GM12878 (cell line): ENCODE results near the gene SUPT4H1. TPM values are rescaled to one million over a fixed set of nuclear protein-coding genes. Genes with fewer than 3 reads are reported as not detected.

ENCODE experiments used
- ATAC-seq: fragments of 200-7000 bp; cut with Tn5 transposase; 3 replicates; pipeline ENCODE4 v1.9.1; 2020; ENCODE audit warnings: mild to moderate bottlenecking, moderate library complexity
- BruUV-seq: library from RNA; stranded (reverse); fragments of 400-500 nt; replicated peaks from 2 replicates; lab custom pipeline; 2021; lab: Mats Ljungman, UMichigan
- CTCF ChIA-PET: fragments of 300-600 bp; sonication (Branson Sonifier 250); formaldehyde crosslinking; extraction: SDS; loops from one replicate; lab custom pipeline; 2021; ENCODE audit warnings: inconsistent platforms; lab: Yijun Ruan, JAX
- POLR2A ChIA-PET: fragments of 350-600 bp; formaldehyde crosslinking; extraction: SDS; loops from one replicate; lab custom pipeline; 2021; ENCODE audit warnings: inconsistent platforms; lab: Charles Lee
- RAD21 ChIA-PET: fragments of 300-600 bp; sonication (Branson Sonifier 250); formaldehyde crosslinking; loops from one replicate; lab custom pipeline; 2023; ENCODE audit warnings: antibody characterized with exemption; ENCODE audit not compliant: unreplicated experiment; lab: Charles Lee
- SMC1A ChIA-PET: fragments of 300-600 bp; sonication (Branson Sonifier 250); formaldehyde crosslinking; loops from one replicate; lab custom pipeline; 2023; ENCODE audit not compliant: unreplicated experiment, uncharacterized antibody; lab: Charles Lee
- DNase-seq: peaks from one replicate; pipeline ENCODE4 v3.0.0-alpha.2; 2011; ENCODE audit warnings: low read depth, low spot score
- FAIRE-seq: peaks from 3 replicates; lab custom pipeline; 2011; peaks lifted over from hg19 to GRCh38; lab: Jason Lieb, UNC
- H2AFZ ChIP-seq: 2 replicates; pipeline ENCODE4 v1.6.0; 2011; ENCODE audit warnings: low read depth, low read length, control low read depth; ENCODE audit not compliant: control insufficient read depth
- H3K27ac ChIP-seq: 2 replicates; pipeline ENCODE4 v1.5.1; 2011; ENCODE audit warnings: control low read depth; ENCODE audit not compliant: control insufficient read depth, insufficient read depth
- H3K27me3 ChIP-seq, 2 experiments: replicated peaks in 1 of 2; 2 replicates each; pipeline versions ENCODE4 v1.6.0 to v1.6.1; 2011; ENCODE audit warnings: low read length in 1 of 2; ENCODE audit not compliant: control insufficient read depth in 2 of 2, insufficient read depth in 2 of 2
- H3K36me3 ChIP-seq, 2 experiments: 2 replicates each; pipeline ENCODE4 v1.5.1; 2011; ENCODE audit warnings: low read length in 1 of 2; ENCODE audit not compliant: control insufficient read depth in 2 of 2, insufficient read depth in 2 of 2
- H3K4me1 ChIP-seq: 2 replicates; pipeline ENCODE4 v1.6.1; 2011; ENCODE audit warnings: mild to moderate bottlenecking, low read length, moderate library complexity, mixed read lengths; ENCODE audit not compliant: control insufficient read depth, insufficient read depth
- H3K4me2 ChIP-seq: 2 replicates; pipeline ENCODE4 v1.6.0; 2011; ENCODE audit warnings: control low read depth; ENCODE audit not compliant: control insufficient read depth, insufficient read depth
- H3K4me3 ChIP-seq: fragments of 200-600 bp; sonication (generic); 2 replicates; pipeline ENCODE4 v1.5.1; 2016
- H3K79me2 ChIP-seq: 2 replicates; pipeline ENCODE4 v1.6.0; 2011; ENCODE audit warnings: low read length; ENCODE audit not compliant: control insufficient read depth, insufficient read depth
- H3K9ac ChIP-seq: 2 replicates; pipeline ENCODE4 v1.8.0; 2011; ENCODE audit warnings: low read length, control low read depth, mixed read lengths; ENCODE audit not compliant: control insufficient read depth, insufficient read depth
- H3K9me3 ChIP-seq: replicated peaks from 3 replicates; pipeline ENCODE4 v1.5.1; 2011; ENCODE audit warnings: mild to moderate bottlenecking, low read length; ENCODE audit not compliant: control insufficient read depth, insufficient read depth
- H4K20me1 ChIP-seq: 2 replicates; pipeline ENCODE4 v1.6.0; 2011; ENCODE audit not compliant: control insufficient read depth, insufficient read depth
- BCL11A ChIP-seq: IDR thresholded peaks from 2 replicates; pipeline ENCODE4 v1.6.1; 2011; ENCODE audit warnings: low read depth, low read length
- BMI1 ChIP-seq: fragments of 450-650 bp; IDR thresholded peaks from 2 replicates; pipeline ENCODE4 v1.6.1; 2016; ENCODE audit warnings: mild to moderate bottlenecking, moderate library complexity, borderline replicate concordance
- CREB1 ChIP-seq: IDR thresholded peaks from 2 replicates; pipeline ENCODE4 v1.6.1; 2012; ENCODE audit warnings: low read depth, mild to moderate bottlenecking, inconsistent platforms
- E4F1 ChIP-seq: fragments of 450-650 bp; IDR thresholded peaks from 2 replicates; pipeline ENCODE4 v1.6.1; 2018; ENCODE audit warnings: borderline replicate concordance, mild to moderate bottlenecking; ENCODE audit not compliant: partially characterized antibody
- IKZF1 ChIP-seq: fragments of 450-650 bp; conservative IDR thresholded peaks from 2 replicates; pipeline ENCODE4 v1.6.1; 2017; ENCODE audit warnings: antibody characterized with exemption, mild to moderate bottlenecking
- IKZF2 ChIP-seq, 2 experiments: fragments of 450-650 bp; IDR thresholded peaks; 2 replicates each; pipeline ENCODE4 v1.6.1; 2017; ENCODE audit warnings: mild to moderate bottlenecking in 2 of 2, moderate library complexity in 2 of 2
- MAX ChIP-seq: IDR thresholded peaks from 2 replicates; pipeline ENCODE4 v1.6.1; 2012; ENCODE audit warnings: low read depth, low read length, improper control_type of control experiment
- NFIC ChIP-seq: IDR thresholded peaks from 2 replicates; pipeline ENCODE4 v1.6.1; 2012; ENCODE audit warnings: low read depth, mild to moderate bottlenecking, inconsistent platforms, low read length, moderate library complexity
- NFXL1 ChIP-seq: fragments of 450-650 bp; IDR thresholded peaks from 2 replicates; pipeline ENCODE4 v1.6.1; 2017; ENCODE audit warnings: antibody characterized with exemption, mild to moderate bottlenecking, borderline replicate concordance
- NFYA ChIP-seq: IDR thresholded peaks from 2 replicates; pipeline ENCODE4 v1.6.1; 2011; ENCODE audit warnings: low read depth, mild to moderate bottlenecking, low read length, improper control_type of control experiment, borderline replicate concordance
- NKRF ChIP-seq: fragments of 450-650 bp; conservative IDR thresholded peaks from 2 replicates; pipeline ENCODE4 v1.6.1; 2017; ENCODE audit warnings: mild to moderate bottlenecking, moderate library complexity
- NR2F1 ChIP-seq: fragments of 450-650 bp; conservative IDR thresholded peaks from 2 replicates; pipeline ENCODE4 v1.6.1; 2017; ENCODE audit warnings: mild to moderate bottlenecking
- NRF1 ChIP-seq: conservative IDR thresholded peaks from 2 replicates; pipeline ENCODE4 v1.6.1; 2011; ENCODE audit warnings: mild to moderate bottlenecking, low read depth, low read length, improper control_type of control experiment
- STAT3 ChIP-seq: IDR thresholded peaks from 2 replicates; pipeline ENCODE4 v1.6.1; 2011; ENCODE audit warnings: low read depth, low read length, improper control_type of control experiment
- TARDBP ChIP-seq: IDR thresholded peaks from 2 replicates; pipeline ENCODE4 v1.6.1; 2016; ENCODE audit warnings: borderline replicate concordance
- ZBTB11 ChIP-seq: fragments of 450-650 bp; formaldehyde crosslinking; IDR thresholded peaks from 2 replicates; pipeline ENCODE4 v1.5.0; 2022; ENCODE audit warnings: mild to moderate bottlenecking, missing genetic modification characterization
- WGBS: methylation state at CpG from one replicate; pipeline ENCODE4 v1.1.6; 2016; ENCODE audit warnings: low lambda C conversion rate; ENCODE audit not compliant: insufficient replicate concordance, insufficient coverage; ENCODE audit errors: missing lambda C conversion rate; 5-methylcytosine and 5-hydroxymethylcytosine counted together
- in situ Hi-C: fragments of 300-500 bp; cut with MboI; formaldehyde crosslinking; loops from 9 replicates; pipeline ENCODE4 v1.14.3; 2018; ENCODE audit warnings: mixed read lengths
- intact Hi-C: fragments of 100-400 bp; cut with micrococcal nuclease; formaldehyde crosslinking; loops from one replicate; pipeline ENCODE4 v1.14.2; 2022; ENCODE audit not compliant: unreplicated experiment
- polyA plus RNA-seq, 11 experiments: library from polyadenylated mRNA; depleted of rRNA in 4 of 11; unstranded in 6 of 11; stranded (reverse) in 5 of 11; fragments of >200 nt; fragmentation: Nextera tagmentation in 4 of 11; fragmentation: Illumina TruSeq in 1 of 11; extraction: Ambion mirVana in 4 of 11; extraction: Trizol in 1 of 11; gene quantifications; 1 replicate in 1 of 11; 2 replicates in 10 of 11; pipeline versions ENCODE4 v1.2.1 to v1.2.3, GENCODE V29; 2011 to 2016; ENCODE audit warnings: inconsistent platforms in 2 of 11, missing spikeins in 2 of 11, low read depth in 1 of 11
- total RNA-seq, 4 experiments: library from RNA; depleted of rRNA in 3 of 4; stranded (reverse); fragments of >200 nt in 3 of 4; fragmentation: Illumina TruSeq in 1 of 4; extraction: Trizol in 1 of 4; gene quantifications; 2 replicates each; pipeline versions ENCODE4 v1.2.1 to v1.2.3, GENCODE V29; 2013 to 2021

SUPT4H1 gene
- total and polyA plus RNA-seq, 10 of the 15 experiments (the other 5 are each of a cell fraction or from before 2014, with no cell fraction given): 83.8 to 293 (median 128) TPM

GRCh38 chr17:58351182-58351581 lies 819 bp downstream of the SUPT4H1 start:
- RAD21 ChIA-PET: interaction anchor here (1.2 to 4.8 kb wide), 8 partner anchors 13 to 66 kb away, joined by 3 to 49 read pairs (median 12); partner anchors contain the start of genes RNF43 and TSPOAP1
- in situ Hi-C loops: no loop called here
- Histone ChIP-seq H4K20me1 (no peaks in the 10 kb centered on the region; the same call in 1 of the 2 replicates), H3K36me3 (peaks cover 17 to 25% of the 10 kb centered on the region in 2 experiments), H2AFZ (no peak overlapping the region), H3K4me1 (peaks cover 14% of the 10 kb centered on the region), H3K9ac (peak overlapping the region; percentile 99), H3K79me2 (peaks cover 57% of the 10 kb centered on the region), H3K27me3 (no peaks in the 10 kb centered on the region), H3K4me3 (peak overlapping the region; percentile 94), H3K27ac (peak overlapping the region; percentile 93; the same call in 1 of the 2 replicates), H3K9me3 (no peaks in the 10 kb centered on the region), H3K4me2 (peak overlapping the region; percentile 48)
- ATAC-seq (no peak), FAIRE-seq (no peak), DNase-seq (no peak)
- SMC1A ChIA-PET: interaction anchor here (0.8 to 7.2 kb wide), 14 partner anchors 11 to 89 kb away, joined by 3 to 91 read pairs (median 4); partner anchors contain the start of genes RNF43 and TSPOAP1
- POLR2A ChIA-PET: interaction anchor here (0.6 to 6.5 kb wide), 11 partner anchors 13 to 154 kb away, joined by 3 to 64 read pairs (median 4); partner anchors contain the start of gene RNF43
- TSS peak; percentile 63 for BruUV-seq
- CTCF ChIA-PET: interaction anchor here (0.9 to 5.0 kb wide), 15 partner anchors 8 to 101 kb away, joined by 3 to 28 read pairs (median 5); partner anchors contain the start of gene RNF43
- 0% methylated on average over 4 of the region's 4 CpGs for WGBS
- intact Hi-C loops: no loop called here
- TF ChIP-seq TARDBP: no peak
- TF ChIP-seq NFYA: no peak
- no peak for TF ChIP-seq CREB1
- TF ChIP-seq MAX: no peak
- TF ChIP-seq NFXL1: no peak
- TF ChIP-seq BMI1: no peak
- no peak for TF ChIP-seq IKZF1
- TF ChIP-seq NKRF: no peak
- no peak for TF ChIP-seq E4F1
- no peak for TF ChIP-seq NFIC
- TF ChIP-seq BCL11A: no peak
- TF ChIP-seq IKZF2 (IDR thresholded peaks at IDR 0.05): no peak
- TF ChIP-seq ZBTB11: no peak
- TF ChIP-seq NR2F1: no peak
- no peak for TF ChIP-seq NRF1
- TF ChIP-seq STAT3: no peak
